HCT116 (cell line): ENCODE data around the gene RAI14.

Source experiments
- EGR1 ChIP-seq: IDR thresholded peaks from 2 replicates; pipeline ENCODE4 v1.6.1; 2012; ENCODE audit warnings: low read depth
- ELF1 ChIP-seq: IDR thresholded peaks from 2 replicates; pipeline ENCODE4 v1.6.1; 2012; ENCODE audit warnings: low read depth, borderline replicate concordance
- JUND ChIP-seq: IDR thresholded peaks from 2 replicates; pipeline ENCODE4 v1.6.1; 2012
- ZNF274 ChIP-seq: fragments of 200-500 bp; sonication (Bioruptor generic); IDR thresholded peaks from 2 replicates; pipeline ENCODE4 v1.6.1; 2014; ENCODE audit warnings: mild to moderate bottlenecking, low read depth, low read length, inconsistent platforms
- TF ChIP-seq, protein P1 (sequence below): IDR thresholded peaks from 2 replicates; pipeline ENCODE4 v1.6.1; 2012
- TF ChIP-seq, protein P2 (sequence below), 3 experiments: fragments of 200-600 bp in 1 of 3; sonication (generic) in 1 of 3; IDR thresholded peaks in 2 of 3; conservative IDR thresholded peaks in 1 of 3; 2 replicates each; pipeline ENCODE4 v1.5.1; 2012 to 2017; ENCODE audit warnings: low read depth in 2 of 3, low read length in 2 of 3, antibody characterized with exemption in 1 of 3, borderline replicate concordance in 1 of 3, control low read depth in 1 of 3, mild to moderate bottlenecking in 1 of 3, mixed read lengths in 1 of 3, mixed run types in 1 of 3, moderate library complexity in 1 of 3; ENCODE audit not compliant: insufficient read depth in 1 of 3

GRCh38 chr5:34728236-34728635 lies 72.1 kb downstream of the RAI14 start:
- no peak for TF ChIP-seq EGR1
- TF ChIP-seq, protein P1, sequence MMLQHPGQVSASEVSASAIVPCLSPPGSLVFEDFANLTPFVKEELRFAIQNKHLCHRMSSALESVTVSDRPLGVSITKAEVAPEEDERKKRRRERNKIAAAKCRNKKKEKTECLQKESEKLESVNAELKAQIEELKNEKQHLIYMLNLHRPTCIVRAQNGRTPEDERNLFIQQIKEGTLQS, result no peak
- TF ChIP-seq, protein P2, sequence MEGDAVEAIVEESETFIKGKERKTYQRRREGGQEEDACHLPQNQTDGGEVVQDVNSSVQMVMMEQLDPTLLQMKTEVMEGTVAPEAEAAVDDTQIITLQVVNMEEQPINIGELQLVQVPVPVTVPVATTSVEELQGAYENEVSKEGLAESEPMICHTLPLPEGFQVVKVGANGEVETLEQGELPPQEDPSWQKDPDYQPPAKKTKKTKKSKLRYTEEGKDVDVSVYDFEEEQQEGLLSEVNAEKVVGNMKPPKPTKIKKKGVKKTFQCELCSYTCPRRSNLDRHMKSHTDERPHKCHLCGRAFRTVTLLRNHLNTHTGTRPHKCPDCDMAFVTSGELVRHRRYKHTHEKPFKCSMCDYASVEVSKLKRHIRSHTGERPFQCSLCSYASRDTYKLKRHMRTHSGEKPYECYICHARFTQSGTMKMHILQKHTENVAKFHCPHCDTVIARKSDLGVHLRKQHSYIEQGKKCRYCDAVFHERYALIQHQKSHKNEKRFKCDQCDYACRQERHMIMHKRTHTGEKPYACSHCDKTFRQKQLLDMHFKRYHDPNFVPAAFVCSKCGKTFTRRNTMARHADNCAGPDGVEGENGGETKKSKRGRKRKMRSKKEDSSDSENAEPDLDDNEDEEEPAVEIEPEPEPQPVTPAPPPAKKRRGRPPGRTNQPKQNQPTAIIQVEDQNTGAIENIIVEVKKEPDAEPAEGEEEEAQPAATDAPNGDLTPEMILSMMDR (IDR thresholded peaks at IDR 0.05 in 2 of 3, conservative IDR thresholded peaks at IDR 0.05 in 1 of 3; ENCODE audit: borderline replicate concordance in 1 of 3, insufficient read depth in 1 of 3, low read depth in 2 of 3, low read length in 2 of 3), result no peak
- TF ChIP-seq ZNF274, result no peak
- no peak for TF ChIP-seq ELF1
- TF ChIP-seq JUND, result no peak
